Right kidney (tissue), 9 donors: Measurements from ENCODE around the gene ATP13A1.
"Not testable (repeated sequence)": the region's sequence is repeated elsewhere in the genome, so short reads cannot be mapped to it uniquely, and the experiment has no call there.

Source experiments
- DNase-seq: peaks from one replicate; pipeline ENCODE4 v3.0.0-alpha.2; 2016
- long read RNA-seq, 8 donors: transcript quantifications; one replicate each; lab custom pipeline, GENCODE V29; 2026

The ATP13A1 gene
- long read RNA-seq, donor 1, partial matches to known transcripts, result 7 of 12 reads
- long read RNA-seq, donor 1, other reads (novel, unspliced or antisense), result 0 of 12 reads
- long read RNA-seq, donor 2, partial matches to known transcripts, result 0 of 2 reads
- long read RNA-seq, donor 2, other reads (novel, unspliced or antisense), result 0 of 2 reads
- long read RNA-seq, donor 3, partial matches to known transcripts, result 0 of 1 reads
- long read RNA-seq, donor 3, other reads (novel, unspliced or antisense), result 0 of 1 reads
- long read RNA-seq, donor 4, partial matches to known transcripts, result 0 of 2 reads
- long read RNA-seq, donor 4, other reads (novel, unspliced or antisense), result 0 of 2 reads
- long read RNA-seq, donor 5, partial matches to known transcripts, result 0 of 5 reads
- long read RNA-seq, donor 5, other reads (novel, unspliced or antisense), result 0 of 5 reads
- long read RNA-seq, donor 6, partial matches to known transcripts, result 0 of 3 reads
- long read RNA-seq, donor 6, other reads (novel, unspliced or antisense), result 0 of 3 reads
- long read RNA-seq, donor 7, result 0 reads
- long read RNA-seq, donor 8, partial matches to known transcripts, result 0 of 3 reads
- long read RNA-seq, donor 8, other reads (novel, unspliced or antisense), result 0 of 3 reads

DNA sequence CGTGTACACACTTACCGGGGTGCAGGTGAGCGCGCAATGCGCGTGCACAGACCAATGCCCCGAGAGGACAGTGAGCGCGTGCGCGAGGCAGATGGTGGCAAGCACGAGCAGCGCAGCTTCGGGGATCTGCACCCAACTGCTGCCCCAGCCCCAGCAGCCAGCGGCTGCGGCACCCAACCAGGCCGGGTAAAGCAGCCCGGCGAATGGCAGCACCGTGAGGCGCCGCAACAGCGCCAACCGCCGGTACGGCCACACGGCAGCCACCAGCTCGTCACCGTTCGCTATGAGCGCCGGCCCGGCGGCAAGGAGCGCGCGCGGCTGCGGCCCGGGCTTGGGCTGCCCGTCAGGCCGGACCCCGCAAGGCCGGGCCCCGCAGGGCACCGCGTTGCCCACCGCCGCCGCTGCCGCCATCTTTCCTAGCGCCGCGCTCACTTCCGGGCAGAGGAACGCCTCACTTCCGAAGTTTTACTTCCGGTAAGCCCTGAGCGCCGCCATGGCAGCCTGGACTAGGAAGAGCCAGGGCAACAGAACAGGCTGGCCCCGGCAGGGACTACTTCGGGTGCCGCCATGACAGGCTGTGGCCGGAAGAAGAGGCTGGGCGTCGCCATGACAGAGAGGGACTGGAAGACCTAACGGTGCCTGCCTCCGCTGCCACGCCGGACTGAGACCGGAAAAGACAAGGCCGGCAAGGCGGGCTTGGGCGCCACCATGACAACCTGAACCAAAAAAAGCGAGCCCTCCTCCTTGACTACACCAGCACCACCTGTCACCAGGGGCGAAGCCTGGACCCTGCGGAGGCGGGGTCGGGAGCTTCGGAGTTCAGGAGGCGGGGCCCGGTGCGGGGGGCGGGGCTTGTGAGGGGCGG is at the start of gene ATP13A1:
Gene ATP13A1, minus strand, starts transcription at position 421 of the 865 bp plus-strand sequence. Its CDS starts 10 bp downstream, at position 411.
- DNase-seq, result peak; percentile 98

DNA sequence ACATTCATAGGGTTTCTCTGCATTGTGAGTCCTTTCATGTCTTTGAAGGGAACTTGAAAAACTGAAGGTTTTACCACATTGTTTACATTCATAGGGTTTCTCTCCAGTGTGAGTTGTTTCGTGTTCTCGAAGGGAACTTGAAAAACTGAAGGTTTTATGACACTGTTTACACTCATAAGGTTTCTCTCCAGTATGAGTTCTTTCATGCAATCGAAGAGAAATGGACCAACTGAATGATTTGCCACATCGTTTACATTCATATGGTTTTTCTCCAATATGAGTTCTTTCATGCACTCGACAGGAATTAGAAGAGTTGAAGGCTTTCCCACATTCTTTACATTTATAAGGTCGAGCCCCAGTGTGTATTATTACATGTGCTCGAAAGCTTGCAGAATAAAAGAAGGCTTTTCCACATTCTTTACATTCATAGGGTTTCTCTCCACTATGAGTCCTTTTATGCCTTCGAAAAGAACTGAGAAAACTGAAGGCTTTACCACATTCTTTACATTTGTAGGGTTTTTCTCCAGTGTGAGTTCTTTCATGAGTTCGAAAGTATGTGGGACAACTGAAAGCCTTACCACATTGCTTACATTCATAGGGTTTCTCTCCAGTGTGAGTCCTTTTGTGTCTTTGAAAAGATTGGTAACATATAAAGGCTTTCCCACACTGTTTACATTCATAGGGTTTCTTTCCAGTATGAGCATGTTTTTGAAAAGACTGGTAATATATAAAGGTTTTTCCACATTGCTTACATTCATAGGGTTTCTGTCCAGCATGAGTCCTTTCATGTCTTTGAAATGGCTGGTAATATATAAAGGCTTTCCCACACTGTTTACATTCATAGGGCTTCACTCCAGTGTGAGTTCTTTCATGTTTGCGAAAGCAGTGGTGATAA is 48.7 kb upstream of the ATP13A1 start:
- DNase-seq, result no peak

DNA sequence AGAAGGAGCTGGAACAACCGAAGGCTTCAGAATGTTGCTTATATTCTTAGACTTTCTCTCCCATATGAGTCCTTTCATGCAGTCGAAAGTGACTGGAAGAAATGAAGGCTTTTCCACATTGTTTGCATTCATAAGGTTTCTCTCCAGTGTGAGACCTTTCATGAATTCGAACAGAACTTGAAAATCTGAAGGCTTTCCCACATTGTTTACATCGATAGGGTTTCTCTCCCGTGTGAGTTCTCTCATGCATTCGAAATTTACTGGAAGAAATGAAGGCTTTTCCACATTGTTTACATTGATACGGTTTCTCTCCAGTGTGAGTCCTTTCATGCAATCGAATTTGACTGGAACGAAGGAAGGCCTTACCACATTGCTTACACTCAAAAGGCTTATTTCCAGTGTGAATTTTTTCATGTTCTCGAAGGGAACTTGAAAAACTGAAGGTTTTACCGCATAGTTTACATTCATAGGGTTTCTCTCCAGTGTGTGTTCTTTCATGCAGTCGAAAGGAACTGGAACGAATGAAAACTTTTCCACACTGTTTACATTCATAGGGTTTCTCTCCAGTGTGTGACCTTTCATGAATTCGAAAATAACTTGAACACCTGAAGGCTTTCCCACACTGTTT is 47.9 kb upstream of the ATP13A1 start:
- no peak for DNase-seq

DNA sequence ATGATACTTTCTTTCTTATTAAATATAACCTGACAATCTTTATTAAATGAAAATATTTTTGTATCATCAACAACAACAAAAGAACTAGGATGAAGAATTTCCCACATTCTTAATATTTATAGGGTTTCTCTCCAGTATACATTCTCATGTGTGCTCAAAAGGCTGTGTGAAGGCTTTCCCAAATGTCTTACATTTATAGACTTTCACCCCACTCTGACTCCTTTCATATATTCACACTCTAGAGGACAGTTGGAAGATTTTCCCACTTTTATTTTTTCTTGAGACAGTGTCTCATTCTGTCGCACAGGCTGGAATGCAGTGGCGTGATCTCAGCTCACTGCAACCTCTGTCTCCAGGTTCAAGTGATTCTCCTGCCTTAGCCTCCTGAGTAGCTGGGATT is 47.0 kb upstream of the ATP13A1 start:
- DNase-seq, result no peak

DNA sequence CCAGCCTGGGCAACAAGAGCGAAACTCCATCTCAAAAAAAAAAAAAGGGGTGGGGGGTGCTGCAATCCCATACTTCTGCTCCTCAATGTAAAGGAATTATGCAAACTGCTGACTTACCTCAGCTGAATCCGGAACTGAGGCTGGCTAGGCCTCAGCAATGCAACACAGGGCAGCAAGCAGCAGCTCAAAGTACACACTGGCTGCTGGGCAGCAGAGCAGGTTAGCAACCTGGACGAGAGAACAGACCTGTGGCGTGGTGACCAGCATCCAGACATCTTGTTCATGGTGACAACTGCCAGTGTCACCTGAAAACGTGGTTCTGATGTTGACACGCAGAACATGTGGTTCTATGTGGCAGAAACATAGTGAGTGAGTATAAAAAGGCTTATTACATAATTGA is 41.4 kb upstream of the ATP13A1 start:
- DNase-seq, result no peak

DNA sequence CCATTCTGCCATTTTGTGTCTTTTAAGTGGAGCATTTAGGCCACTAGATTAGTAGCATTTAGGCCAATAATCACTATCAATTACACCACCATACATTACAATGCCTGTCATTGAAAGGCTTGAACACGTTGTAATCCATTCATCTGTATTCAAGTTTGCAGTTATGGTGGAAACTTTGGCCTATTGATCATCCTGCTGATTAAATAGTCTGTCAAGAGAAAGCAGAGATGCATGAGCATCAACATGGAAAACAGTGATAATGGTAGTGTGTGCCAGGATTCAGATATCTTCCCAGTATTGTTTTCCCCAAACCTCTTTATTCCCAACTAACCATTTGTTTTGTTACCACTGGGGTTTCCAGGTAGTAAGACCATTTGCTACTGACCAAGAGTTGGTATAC is 37.0 kb upstream of the ATP13A1 start:
- not testable (repeated sequence) for DNase-seq

DNA sequence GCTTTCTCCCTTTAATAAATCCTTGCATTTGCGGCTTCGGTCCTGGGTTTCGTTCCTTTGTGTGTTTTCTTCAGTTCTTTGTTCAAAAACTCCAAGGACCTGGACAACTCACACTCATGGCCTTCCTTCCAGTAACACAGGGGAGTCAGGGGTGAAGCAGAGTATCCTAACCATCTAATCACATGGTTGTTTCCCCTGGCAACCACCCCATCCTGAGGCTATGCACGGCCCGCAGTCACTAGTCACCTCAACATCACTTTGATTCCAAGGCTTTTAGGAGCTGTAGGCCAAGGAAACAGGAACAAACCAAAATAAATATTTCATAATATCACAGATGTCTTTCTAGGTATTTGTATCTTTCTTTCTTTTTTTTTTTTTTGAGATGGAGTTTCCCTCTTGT is 34.1 kb upstream of the ATP13A1 start:
- DNase-seq, result no peak

DNA sequence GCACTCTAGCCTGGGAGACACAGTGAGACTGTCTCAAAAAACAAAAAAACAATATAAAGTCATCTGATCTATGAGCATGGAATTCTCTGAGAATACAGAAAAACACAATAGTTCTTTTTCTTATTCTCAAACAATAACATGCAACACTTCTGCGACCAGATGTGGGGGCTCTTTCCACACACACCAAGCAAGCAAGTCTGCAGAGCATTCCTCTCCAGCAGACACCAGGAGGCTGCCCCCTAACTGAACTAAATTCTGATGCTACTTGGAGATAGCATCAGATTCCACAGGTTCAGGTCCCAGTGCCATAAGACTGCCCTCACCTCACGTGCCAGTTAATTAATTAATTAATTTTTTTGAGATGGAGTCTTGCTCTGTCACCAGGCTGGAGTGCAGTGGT is 32.9 kb upstream of the ATP13A1 start:
- DNase-seq, result no peak

DNA sequence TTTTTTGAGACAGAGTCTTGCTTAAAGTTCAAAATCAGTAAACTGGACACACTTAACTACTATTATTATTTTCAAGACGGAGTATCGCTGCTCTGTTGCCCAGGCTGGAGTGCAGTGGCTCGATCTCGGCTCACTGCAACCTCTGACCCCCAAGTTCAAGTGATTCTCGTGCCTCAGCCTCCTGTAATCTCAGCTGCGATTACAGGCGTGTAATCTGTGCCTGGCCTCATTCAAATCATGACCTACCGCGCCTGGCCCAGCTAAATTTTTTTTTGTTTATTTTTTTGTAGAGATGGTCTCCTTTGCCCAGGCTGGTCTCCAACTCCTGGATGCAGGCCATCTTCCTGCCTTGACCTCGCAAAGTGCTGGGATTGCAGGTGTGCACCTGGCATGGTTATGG is 28.2 kb upstream of the ATP13A1 start:
- DNase-seq, result no peak

DNA sequence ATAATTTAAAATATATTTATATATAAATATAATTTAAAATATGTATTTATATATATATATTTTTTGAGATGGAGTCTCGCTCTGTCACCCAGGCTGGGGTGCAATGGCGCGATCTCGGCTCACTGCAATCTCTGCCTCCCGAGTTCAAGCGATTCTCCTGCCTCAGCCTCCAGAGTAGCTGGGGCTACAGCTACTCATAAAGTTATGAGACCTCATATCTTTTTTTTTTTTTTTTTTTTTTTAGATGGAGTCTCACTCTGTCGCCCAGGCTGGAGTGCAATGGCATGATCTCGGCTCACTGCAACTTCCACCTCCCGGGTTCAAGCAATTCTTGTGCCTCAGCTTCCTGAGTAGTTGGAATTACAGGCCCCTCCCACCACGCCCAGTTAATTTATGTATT is 25.5 kb upstream of the ATP13A1 start:
- DNase-seq, result not testable (repeated sequence)

DNA sequence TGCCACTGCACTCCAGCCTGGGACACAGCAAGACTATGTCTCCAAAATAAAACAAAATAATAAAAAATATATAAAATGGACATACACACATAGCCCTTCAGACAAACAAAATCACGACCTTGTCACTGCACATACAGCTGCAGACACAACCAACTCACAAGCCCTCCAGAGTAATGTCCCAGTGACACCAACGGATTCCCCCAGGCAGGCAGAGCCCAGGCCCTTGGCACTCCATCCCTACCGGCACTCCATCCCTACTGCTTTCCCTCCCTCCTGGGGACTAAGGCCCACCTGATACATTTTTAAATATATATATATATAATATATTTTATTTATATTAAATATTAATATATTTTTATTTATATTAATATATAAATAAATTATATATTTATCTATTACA is 23.6 kb upstream of the ATP13A1 start:
- no peak for DNase-seq

DNA sequence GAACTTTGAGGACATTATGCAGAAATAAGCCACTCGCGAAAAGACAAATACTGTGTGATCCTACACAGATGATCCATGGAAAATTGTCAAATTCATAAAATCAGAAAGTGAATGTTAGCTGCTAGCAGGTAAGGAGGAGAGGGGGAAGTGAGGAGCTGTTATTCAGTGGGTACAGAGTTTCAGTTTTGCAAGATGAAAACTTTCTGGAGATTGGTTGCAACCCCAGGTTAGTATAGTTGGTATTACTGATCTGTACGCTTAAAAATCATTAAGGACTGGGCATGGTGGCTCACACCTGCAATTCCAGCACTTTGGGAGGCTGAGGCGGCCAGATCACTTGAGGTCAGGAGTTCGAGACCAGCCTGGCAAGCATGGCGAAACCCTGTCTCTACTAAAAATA is 23.1 kb upstream of the ATP13A1 start:
- no peak for DNase-seq

DNA sequence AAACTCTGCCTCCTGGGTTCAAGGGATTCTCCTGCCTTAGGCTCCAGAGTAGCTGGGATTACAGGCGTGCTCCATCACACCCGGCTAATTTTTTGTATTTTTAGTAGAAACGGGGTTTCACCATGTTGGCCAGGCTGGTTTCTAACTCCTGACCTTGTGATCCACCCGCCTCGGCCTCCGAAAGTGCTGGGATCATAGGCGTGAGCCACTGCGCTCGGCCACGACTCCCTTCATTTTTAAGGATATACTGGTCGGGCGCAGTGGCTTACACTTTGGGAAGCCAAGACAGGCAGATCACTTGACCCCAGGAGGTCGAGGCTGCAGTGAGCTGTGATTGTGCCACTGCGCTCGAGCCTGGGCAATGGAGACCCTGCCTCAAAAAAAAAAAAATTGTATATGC is 22.6 kb upstream of the ATP13A1 start:
- DNase-seq, result not testable (repeated sequence)

DNA sequence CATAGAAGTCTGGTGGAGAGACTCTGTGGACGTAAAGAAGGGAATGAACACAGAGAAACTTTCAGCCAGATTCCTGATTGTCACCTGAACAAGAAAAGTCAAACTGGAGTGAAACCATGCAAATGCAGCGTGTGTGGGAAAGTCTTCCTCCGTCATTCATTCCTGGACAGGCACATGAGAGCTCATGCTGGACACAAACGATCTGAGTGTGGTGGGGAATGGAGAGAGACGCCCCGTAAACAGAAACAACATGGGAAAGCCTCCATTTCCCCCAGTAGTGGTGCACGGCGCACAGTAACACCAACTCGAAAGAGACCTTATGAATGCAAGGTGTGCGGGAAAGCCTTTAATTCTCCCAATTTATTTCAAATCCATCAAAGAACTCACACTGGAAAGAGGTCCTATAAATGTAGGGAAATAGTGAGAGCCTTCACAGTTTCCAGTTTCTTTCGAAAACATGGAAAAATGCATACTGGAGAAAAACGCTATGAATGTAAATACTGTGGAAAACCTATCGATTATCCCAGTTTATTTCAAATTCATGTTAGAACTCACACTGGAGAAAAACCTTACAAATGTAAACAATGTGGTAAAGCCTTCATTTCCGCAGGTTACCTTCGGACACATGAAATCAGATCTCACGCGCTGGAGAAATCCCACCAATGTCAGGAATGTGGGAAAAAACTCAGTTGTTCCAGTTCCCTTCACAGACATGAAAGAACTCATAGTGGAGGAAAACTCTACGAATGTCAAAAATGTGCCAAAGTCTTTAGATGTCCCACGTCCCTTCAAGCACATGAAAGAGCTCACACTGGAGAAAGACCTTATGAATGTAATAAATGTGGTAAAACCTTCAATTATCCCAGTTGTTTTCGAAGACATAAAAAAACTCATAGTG is 15.9 kb upstream of the ATP13A1 start:
- no peak for DNase-seq

DNA sequence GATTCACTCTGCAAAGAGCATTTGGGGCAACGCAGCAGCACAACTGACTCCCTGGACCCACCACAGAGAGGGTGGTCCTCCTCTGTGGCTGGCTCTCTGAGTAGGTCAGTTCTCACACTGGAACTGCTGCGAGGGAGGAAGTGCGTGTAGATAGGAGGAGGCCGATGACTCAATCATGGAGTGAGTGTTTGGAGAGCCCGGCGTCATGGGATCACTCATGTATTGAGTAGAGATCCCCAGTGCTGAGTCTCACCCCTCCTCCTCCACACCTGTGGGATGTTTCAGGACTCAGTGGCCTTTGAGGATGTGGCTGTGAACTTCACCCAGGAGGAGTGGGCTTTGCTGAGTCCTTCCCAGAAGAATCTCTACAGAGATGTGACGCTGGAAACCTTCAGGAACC is 14.1 kb upstream of the ATP13A1 start:
- no peak for DNase-seq

DNA sequence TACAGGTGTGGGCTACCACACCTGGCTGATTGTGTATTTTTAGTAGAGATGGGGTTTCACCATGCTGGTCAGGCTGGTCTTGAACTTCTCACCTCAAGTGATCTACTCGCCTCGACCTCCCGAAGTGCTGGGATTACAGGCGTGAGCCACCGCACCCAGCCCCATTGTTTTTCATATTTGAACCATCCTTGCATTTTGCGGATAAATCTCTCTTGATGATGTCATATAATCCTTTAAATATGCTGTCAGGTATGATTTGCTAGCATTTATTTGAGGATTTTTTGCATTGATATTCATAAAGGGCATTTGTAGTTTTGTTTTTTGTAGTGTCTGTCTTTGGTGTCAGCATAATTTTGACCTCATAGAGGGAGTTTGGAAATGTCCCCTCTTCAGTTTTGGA is 10.8 kb upstream of the ATP13A1 start:
- DNase-seq, result no peak

DNA sequence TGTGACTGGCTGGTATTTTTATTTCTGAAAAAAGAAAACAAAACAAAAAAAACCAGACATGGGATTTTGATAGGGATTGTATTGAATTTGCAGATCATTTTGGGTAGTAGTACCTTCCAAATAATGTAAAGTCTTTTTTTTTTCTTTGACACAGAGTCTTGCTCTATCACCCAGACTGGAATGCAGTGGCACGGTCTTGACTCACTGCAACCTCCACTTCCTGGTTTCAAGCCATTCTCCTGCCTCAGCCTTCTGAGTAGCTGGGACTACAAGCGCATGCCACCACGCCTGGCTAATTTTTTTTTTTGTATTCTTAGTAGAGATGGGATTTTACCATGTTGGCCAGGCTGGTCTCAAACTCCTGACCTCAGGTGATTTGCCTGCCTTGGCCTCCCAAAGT is 9.3 kb upstream of the ATP13A1 start:
- DNase-seq, result no peak

DNA sequence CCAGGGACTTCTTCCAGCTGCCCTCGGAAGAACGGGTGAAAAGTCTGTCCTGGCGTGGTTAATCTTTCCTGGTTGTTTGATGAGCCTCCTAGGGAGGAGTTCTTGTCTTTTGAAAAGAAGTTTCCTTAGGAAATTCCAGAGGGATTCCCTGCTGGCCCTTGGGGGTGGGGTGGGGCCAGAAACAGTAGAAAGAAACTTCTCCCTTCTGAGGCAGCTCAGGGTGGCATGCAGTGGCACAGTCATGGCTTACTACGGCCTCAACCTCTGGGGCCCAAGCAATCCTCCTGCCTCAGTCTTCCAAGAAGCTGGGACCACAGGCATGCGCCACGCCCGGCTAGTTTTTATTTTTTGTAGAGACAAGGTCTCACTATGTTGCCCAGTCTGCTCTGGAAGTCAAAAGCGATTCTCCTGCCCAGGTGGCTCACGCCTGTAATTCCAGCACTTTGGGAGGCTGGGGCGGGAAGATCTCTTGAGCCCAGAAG is 6.6 kb upstream of the ATP13A1 start:
- no peak for DNase-seq

DNA sequence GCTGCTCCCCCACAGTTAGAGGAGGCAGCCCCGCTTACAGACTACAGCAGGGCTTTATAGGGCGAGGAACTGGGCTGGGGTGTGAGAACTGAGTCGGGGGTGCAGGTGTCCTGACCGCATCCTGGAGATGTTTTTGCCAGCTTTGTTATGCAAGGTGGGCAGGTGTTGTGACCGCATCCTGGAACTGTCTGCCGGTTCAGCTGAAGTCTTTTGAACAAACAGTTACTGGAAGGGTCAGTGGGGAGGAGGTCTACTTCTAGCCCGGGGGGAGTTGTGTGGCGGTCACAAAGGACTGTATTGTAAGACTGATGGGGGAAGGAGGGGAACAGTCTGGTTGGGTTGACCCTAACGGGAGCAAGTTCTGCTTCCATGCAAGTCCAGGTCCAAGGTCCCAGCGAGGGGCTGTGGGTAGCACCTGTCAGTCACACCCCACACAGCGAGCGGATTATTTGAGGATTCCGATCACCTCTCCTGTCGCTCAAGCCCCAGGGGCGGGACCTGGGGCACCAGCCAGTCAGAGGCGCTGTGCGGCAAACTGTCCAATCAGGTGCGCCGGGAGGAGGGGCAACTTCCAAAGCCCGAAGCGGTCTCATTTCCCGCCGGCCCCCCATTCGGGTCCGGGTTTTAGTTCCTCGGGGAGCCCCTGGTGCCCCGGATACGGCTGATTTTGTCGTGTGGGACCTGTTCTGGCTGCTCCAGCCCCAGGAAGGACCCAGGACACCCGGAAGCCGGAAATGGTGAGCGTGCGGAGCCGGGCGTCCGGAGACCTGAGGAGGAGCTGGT is 4.9 kb upstream of the ATP13A1 start, which contains the start of gene ZNF101:
Gene ZNF101, plus strand, starts transcription at position 610 of the 783 bp plus-strand sequence. Its CDS starts 125 bp downstream, at position 735.
- DNase-seq, result peak; percentile 91
